H4 (cell line): ENCODE measurements around the gene PHLPP2. TPM values are rescaled to one million over a fixed set of nuclear protein-coding genes. Genes with fewer than 3 reads are reported as not detected.
"Not testable (repeated sequence)": the region's sequence is repeated elsewhere in the genome, so short reads cannot be mapped to it uniquely, and the experiment has no call there.

Experiments used
- DNase-seq: peaks from one replicate; pipeline ENCODE4 v3.0.0-alpha.2; 2015; ENCODE audit warnings: low spot score
- total RNA-seq: library from RNA; depleted of rRNA; stranded (reverse); fragments of >200 nt; shearing (Covaris generic); gene quantifications from 2 replicates; pipeline ENCODE4 v1.2.3, GENCODE V29; 2014; rRNA removed

The PHLPP2 gene
- total RNA-seq, 1 experiment from 2014 or later: 3.8 TPM

GRCh38 chr16:71622088-71622487, 102.4 kb downstream of the PHLPP2 start:
- no peak for DNase-seq

- DNase-seq: no peak
Observed at GRCh38 chr16:71618429-71618828, 106.1 kb downstream of the PHLPP2 start.

- DNase-seq: not testable (repeated sequence)
Observed at GRCh38 chr16:71614956-71615355, 109.5 kb downstream of the PHLPP2 start.

GRCh38 chr16:71610936-71611871, 113.3 kb downstream of the PHLPP2 start:
- DNase-seq: peak; percentile 27

- no peak for DNase-seq
Observed at GRCh38 chr16:71610447-71610846, 114.1 kb downstream of the PHLPP2 start.

GRCh38 chr16:71609066-71609465, 115.4 kb downstream of the PHLPP2 start:
- DNase-seq: no peak

- no peak for DNase-seq
Observed at GRCh38 chr16:71600822-71601221, 123.7 kb downstream of the PHLPP2 start.

GRCh38 chr16:71598426-71598825, 126.1 kb downstream of the PHLPP2 start:
- not testable (repeated sequence) for DNase-seq

GRCh38 chr16:71595340-71595826, 129.1 kb downstream of the PHLPP2 start:
- not testable (repeated sequence) for DNase-seq

Other genes with a start within 250 kb of the PHLPP2 start
- 3.3 and 7.1 TPM in 2 replicates for gene ZNF19, start 235.4 kb downstream of the PHLPP2 start, total RNA-seq
- gene CHST4, start 198.3 kb downstream of the PHLPP2 start, total RNA-seq: 0.19 and 0.66 TPM in 2 replicates
- gene TAT, start 147.6 kb downstream of the PHLPP2 start, total RNA-seq: not detected in 2 replicates
- gene MARVELD3, start 98.5 kb downstream of the PHLPP2 start, total RNA-seq: not detected in 2 replicates
- 49.8 and 51.5 TPM in 2 replicates for gene AP1G1, start 84.1 kb upstream of the PHLPP2 start, total RNA-seq
- 8.0 and 12.6 TPM in 2 replicates for gene ATXN1L, start 121.3 kb upstream of the PHLPP2 start, total RNA-seq
- gene ZNF821, start 159.5 kb upstream of the PHLPP2 start, total RNA-seq: 5.5 and 7.0 TPM in 2 replicates
- gene IST1, start 170.8 kb upstream of the PHLPP2 start, total RNA-seq: 220 and 229 TPM in 2 replicates